Measurements from ENCODE around the gene SEPSECS. TPM values are rescaled to one million over a fixed set of nuclear protein-coding genes. Genes with fewer than 3 reads are reported as not detected.
"Not testable (repeated sequence)": the region's sequence is repeated elsewhere in the genome, so short reads cannot be mapped to it uniquely, and the experiment has no call there.

Gene SEPSECS
- total RNA-seq, 4 donors from 2014 or later, result 4.7 to 7.7 (median 6.8) TPM

- ATAC-seq (ENCODE audit: low FRiP score), result no peak
- TF ChIP-seq, protein P1, sequence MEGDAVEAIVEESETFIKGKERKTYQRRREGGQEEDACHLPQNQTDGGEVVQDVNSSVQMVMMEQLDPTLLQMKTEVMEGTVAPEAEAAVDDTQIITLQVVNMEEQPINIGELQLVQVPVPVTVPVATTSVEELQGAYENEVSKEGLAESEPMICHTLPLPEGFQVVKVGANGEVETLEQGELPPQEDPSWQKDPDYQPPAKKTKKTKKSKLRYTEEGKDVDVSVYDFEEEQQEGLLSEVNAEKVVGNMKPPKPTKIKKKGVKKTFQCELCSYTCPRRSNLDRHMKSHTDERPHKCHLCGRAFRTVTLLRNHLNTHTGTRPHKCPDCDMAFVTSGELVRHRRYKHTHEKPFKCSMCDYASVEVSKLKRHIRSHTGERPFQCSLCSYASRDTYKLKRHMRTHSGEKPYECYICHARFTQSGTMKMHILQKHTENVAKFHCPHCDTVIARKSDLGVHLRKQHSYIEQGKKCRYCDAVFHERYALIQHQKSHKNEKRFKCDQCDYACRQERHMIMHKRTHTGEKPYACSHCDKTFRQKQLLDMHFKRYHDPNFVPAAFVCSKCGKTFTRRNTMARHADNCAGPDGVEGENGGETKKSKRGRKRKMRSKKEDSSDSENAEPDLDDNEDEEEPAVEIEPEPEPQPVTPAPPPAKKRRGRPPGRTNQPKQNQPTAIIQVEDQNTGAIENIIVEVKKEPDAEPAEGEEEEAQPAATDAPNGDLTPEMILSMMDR (IDR thresholded peaks at IDR 0.05), result no peak
- no peak for DNase-seq (ENCODE audit: low spot score)
Measured at GRCh38 chr4:25085671-25086070, 74.6 kb downstream of the SEPSECS start.

- not testable (repeated sequence) for DNase-seq (ENCODE audit: low spot score); ATAC-seq (ENCODE audit: low FRiP score)
Measured at GRCh38 chr4:25083441-25083840, 76.8 kb downstream of the SEPSECS start.

DNA sequence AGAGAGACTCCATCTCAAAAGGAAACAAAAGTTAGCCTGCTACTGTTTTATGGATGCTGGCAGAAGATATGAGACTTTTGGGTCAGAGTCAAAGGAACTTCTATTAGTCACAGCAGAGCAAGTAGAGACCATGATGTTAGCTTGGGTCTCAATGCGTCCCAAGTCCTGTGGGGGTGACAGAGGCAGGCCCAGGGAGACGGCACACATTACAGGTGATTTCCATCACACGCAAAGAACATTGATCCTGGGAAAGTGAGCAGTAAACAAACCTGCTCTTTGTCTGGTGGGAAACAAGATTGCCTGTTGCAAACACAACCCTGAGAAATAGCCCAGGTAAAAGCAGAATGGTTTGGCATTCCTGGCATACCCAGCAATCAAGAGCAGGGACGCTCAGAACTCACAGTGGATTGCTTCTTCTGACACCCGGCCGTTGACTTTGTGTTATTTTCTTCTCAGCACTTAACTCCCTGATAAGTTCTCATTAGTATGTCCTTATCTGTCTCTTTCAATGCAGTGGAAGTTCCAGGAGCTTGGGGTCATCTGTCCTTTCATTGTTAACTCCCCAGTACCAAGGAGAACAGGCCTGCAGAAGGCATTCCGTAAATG lies 78.3 kb downstream of the SEPSECS start:
- ATAC-seq (ENCODE audit: low FRiP score) (no peak), DNase-seq (ENCODE audit: low spot score) (no peak)
- TF ChIP-seq, protein P1 (IDR thresholded peaks at IDR 0.05), result no peak

DNA sequence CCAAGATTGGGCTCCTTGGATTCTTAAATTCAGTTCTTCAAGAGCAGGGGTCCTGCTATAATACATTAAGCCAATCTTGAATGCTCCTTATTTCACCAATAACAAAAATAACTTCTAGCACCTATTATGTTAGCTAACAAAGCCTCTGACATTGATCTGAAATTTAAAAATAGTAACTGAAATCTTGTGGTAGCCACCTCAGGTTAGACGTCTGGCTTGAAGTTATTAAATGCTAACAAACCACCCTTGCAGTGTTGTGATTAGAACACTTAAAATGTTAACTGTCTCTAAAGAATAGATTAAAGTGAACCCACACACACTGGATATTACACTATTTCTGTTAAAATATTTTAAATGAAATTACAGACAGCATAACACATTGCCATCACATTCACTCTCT lies 79.7 kb downstream of the SEPSECS start:
- ATAC-seq (ENCODE audit: low FRiP score) (no peak), DNase-seq (ENCODE audit: low spot score) (no peak)
- TF ChIP-seq, protein P1 (IDR thresholded peaks at IDR 0.05), result no peak

GRCh38 chr4:25078523-25078922 lies 81.7 kb downstream of the SEPSECS start:
- ATAC-seq (ENCODE audit: low FRiP score), result no peak
- DNase-seq (ENCODE audit: low spot score), result no peak
- TF ChIP-seq, protein P1 (IDR thresholded peaks at IDR 0.05), result no peak

DNA sequence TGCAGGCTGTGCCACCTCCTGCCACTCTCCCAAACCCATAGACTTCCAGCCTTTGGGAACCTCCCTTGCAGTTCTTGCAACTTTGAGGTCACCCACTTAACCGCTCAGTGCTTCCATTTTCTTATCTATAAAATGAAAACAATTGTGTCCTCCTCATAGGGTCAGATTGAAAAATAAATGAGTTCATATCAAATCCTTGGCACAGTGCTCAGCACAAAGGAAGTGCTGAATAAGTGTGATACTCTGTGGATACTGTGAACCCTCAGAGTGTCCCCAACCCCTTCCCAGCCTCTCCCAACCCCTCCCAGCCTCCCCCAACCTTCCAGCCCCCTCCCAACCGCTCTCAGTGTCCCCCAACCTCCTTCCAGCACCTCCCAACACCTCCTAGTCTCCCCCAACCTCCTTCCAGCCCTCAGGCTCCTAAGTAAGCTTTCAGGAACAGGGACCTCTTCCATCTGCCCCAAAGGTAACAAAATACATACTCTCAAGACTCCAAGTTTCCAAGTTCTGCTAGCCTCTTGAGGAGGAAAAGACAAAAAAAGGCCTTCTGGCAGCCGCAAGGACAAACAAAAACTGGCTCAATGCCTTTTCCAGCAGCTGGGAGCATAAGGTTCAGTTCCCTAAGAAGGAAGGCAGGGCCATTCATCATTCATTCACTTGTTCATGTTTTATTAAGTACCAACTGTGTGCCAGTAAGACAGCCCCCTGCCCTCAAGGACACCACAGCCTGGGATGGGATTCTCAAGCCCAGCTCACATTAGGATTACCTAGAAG lies 83.4 kb downstream of the SEPSECS start:
- ATAC-seq (ENCODE audit: low FRiP score), result no peak
- DNase-seq (ENCODE audit: low spot score), result no peak
- TF ChIP-seq, protein P1 (IDR thresholded peaks at IDR 0.05), result no peak

DNA sequence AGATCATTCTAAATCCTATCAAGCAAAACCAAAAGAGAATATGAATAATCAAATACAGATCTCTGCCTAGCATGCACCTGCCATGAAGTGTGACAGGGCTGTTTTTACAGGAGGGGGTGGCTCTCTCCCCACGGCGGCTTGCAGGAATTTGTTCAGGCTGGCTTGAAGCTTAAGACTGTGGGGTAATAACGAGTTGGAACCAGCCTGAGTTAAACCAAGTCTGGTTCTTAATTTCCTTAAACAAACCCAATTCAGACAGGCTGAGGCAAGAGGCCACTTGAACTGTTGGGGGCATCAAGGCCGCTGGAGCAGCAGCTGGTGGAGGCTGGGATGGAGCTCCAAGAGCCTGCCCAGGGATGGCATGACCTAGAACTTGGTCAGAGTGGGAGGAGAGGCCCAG lies 84.4 kb downstream of the SEPSECS start:
- DNase-seq (ENCODE audit: low spot score) (no peak), ATAC-seq (ENCODE audit: low FRiP score) (no peak)
- TF ChIP-seq, protein P1 (IDR thresholded peaks at IDR 0.05), result no peak

Data from omental fat pad (tissue), 4 donors.